GM19455 (cell line): ENCODE results near the gene PAK3.

ENCODE experiments used
- ATAC-seq: cut with Tn5 transposase; IDR thresholded peaks from one replicate; pipeline ENCODE4 v1.9.1; 2021; ENCODE audit not compliant: unreplicated experiment

The PAK3 gene

GRCh38 chrX:111259559-111259958 is 163.6 kb downstream of the PAK3 start:
- no peak for ATAC-seq

GRCh38 chrX:111260451-111260850 is 164.5 kb downstream of the PAK3 start:
- ATAC-seq: no peak

GRCh38 chrX:111262086-111262485 is 166.1 kb downstream of the PAK3 start:
- ATAC-seq: no peak

GRCh38 chrX:111264385-111264784 is 168.4 kb downstream of the PAK3 start:
- ATAC-seq: no peak

GRCh38 chrX:111265486-111265885 is 169.5 kb downstream of the PAK3 start:
- ATAC-seq: no peak

- ATAC-seq: no peak
Observed at GRCh38 chrX:111268506-111268905, 172.5 kb downstream of the PAK3 start.

GRCh38 chrX:111270339-111270738 is 174.3 kb downstream of the PAK3 start, which contains the start of gene CAPN6:
Gene CAPN6 (minus strand): TSS chrX:111270483. CDS start chrX:111263936, 6,547 bp downstream.
- ATAC-seq: no peak
